ENCODE data around the gene CHIC2.

Gene CHIC2

DNA sequence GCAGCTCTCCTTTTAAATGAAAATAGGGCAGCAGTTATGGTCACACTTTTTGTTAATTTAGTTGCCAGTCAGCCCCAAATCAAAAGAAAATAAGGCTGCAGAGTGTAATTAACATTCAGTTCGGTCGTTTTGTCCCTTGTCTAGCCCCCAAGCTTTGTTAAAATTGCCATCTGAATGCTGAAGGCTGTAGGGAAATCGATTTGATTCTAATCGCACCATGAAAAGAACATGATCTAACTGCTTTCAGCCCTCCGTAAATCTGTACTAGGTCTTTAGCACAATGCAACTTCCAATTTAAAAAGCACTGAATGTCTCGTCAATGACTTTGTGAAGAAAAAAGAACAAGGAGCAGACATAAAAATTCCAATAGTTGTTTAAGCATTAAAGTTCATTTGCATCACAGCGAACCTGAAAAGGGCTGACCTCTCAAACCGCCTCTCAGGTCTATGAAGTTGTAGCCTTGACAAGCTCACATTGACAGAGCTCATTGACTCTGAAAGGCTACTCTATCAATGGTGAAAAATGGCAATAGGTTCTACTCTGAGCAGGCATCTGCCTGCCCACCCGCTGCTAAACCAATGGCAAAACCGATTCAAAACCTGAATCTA, 48.9 kb downstream of the CHIC2 start:
- intact Hi-C loops (cut with DNase I) = no loop called here
- no peak for DNase-seq

DNA sequence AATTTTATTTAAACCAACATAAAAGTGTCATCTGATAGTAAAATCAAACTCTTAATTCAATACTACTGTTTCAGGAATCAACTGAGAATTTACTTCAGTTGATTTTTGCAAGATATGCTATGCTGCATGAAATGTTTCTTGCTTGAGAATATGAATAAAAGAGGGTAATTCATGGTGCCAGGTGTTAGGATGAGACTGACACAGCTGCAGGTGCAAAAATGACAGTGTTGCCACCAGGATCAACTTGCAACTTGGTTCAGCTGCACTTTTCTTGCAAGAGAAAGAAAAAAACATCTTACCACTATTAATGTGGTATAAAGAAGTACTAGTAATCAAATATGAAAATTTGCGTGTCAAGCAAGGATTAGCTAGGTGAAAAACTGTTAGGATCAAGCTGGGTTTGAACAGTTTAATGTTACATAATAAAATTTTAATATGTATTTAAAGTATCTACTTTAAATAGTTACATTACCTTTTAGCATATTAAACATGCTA, 49.7 kb downstream of the CHIC2 start:
- no peak for DNase-seq
- intact Hi-C loops (cut with DNase I) = no loop called here

DNA sequence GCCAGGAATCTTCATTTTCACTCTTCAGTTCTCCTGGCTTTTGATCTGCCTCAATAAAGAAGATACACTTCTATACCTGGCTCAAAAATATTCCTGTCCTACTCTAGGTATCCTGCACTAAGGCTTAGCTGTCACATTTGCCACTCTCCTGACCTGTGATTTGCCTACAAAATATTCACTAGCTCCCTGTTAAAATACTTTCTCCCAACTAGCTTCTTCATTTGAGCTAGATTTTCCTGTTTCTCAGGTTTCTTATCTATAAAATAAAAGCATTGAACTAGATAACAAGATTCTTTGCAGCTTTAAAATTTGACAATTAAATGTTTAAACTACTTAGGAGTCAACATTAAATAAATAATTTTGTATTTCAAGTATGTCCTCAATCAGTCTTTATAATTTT, 53.2 kb downstream of the CHIC2 start:
- intact Hi-C loops (cut with DNase I) = no loop called here
- no peak for DNase-seq

DNA sequence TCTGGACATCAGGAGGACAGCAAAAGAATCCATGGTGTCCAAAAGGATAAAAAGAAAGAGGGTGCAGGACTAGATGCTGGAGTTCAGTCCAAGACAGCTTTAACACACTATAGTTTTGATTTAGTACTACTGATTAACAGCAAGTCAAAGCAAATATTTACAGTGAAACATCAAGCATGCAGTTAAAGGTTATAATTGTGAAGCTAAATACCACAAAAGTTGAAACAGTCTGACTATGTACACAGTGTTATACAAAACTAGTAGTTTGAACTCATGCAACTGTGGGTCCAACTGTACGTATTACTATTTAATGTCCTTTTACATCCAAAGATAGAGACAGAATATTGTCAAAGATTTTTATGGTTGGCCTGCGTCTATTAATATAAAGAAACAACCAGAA, 57.6 kb downstream of the CHIC2 start:
- DNase-seq = no peak
- intact Hi-C loops (cut with DNase I) = no loop called here

DNA sequence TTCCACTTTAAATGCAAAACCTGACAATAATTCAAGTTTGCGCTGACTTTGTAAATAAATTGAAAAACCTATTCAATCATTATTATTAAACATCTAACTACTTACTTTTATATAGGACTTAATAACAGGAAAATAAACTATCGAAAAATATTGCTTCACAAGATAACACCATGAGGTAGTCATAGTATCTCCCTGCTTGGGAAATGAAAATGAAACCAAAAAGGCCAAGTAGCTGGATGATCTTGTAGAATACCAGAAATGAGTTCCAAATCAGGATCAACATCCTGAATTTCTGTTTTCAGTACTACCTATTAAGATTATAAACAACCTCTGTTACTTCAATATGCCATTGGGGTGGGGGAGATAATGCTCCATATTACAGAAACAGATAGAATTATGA, 58.9 kb downstream of the CHIC2 start:
- intact Hi-C loops (cut with DNase I) = no loop called here
- no peak for DNase-seq

DNA sequence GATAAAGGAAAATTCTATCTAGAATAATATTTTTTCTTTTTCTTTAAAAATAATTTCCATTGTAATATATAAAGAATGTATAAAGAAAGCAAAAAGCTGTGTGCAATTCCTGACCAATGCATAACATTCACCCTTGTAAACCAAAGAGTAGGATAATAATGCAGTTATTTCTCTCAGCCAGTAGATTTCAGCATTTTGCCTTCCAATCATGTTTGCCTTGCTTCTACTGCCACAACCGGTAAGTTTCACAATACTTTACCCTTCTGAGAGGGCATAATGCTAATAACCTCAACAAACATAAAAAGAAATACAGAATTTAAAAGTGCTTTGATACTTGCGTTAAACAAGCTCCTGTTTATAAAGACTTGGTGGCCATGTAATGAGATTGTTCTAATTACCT, 59.9 kb downstream of the CHIC2 start:
- intact Hi-C loops (cut with DNase I) = no loop called here
- DNase-seq = no peak

DNA sequence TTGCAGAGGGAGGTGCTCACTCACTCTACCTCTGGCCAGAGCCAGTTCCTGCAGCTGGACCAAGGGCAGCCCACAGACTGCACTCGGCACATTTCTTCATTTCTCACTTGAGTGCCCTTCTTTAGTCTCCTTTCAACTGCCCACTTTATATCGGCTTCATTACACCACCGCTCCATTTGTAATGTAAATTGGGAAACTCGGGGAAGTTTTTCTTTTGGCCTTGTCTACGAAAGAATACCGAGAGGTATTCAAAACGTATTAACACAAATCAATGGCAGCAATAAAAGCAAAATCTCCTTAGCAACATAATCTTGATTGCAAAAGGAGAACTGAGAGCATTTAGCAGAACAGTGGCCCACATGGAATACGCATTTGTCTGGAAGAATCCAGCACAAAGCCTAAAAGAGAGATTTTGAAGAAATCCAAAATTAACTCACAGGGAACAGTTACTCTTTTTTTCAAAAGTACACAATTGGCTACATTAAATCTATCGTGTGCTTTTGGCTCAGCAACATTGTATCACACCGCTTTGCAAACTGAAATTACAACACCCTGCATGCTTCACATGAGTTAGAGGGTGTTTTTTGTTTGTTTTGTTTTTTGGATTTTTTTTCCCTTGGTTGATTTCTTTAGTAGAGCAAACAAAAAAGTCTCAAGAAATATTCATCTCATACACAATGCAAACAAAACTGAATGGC, 62.6 kb downstream of the CHIC2 start:
- DNase-seq = no peak
- intact Hi-C loops (cut with DNase I) = no loop called here

DNA sequence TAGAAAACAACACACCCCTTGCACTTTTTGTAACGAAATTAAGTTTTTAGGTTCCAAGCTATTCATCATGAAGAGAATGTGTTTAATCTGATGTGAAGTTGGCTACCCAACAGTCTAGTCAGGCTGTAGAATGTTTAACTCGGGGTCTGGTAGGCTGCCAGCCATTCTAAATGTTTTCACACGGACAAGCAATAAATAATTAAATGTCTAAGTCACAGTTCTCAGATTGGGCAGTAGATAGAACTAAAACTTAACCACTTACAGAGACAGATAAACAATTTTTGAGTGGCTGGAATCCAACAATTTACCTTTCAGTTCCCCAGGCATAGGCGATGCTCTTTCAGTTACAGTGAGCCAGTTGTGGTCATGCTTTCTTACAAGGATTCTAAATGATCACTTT, 66.5 kb downstream of the CHIC2 start:
- no peak for DNase-seq
- intact Hi-C loops (cut with DNase I) = no loop called here

DNA sequence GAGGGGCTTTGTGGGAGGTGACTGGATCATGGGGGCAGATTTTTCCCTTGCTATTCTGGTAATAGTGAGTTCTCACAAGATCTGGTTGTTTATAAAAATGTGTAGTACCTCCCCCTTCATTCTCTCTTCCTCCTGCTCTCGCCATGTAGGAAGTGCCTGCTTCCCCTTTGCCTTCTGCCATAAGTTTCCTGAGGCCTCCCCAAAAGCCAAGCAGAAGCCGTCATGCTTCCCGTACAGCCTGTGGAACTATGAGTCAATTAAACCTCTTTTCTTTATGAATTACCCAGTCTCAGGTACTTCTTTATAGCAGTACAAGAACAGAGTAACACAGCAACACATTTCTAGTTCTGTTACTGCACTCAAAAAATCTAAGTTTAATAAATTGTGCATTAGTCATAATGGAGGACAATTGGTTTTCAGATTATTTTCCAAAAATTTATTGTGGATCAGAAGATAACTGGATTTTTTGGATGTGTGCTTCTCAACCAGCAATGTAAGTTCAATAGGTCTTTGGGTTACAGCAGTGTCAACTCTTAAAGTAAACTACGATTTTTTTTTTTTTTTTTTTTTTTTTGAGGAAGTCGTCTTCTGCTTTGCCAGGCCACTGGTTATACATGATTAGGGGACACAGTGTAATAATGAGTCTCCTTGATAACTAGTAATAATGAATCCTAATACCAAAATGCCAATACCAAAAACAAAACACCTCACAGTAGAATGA, 69.9 kb downstream of the CHIC2 start:
- intact Hi-C loops (cut with DNase I) = no loop called here
- DNase-seq = no peak

DNA sequence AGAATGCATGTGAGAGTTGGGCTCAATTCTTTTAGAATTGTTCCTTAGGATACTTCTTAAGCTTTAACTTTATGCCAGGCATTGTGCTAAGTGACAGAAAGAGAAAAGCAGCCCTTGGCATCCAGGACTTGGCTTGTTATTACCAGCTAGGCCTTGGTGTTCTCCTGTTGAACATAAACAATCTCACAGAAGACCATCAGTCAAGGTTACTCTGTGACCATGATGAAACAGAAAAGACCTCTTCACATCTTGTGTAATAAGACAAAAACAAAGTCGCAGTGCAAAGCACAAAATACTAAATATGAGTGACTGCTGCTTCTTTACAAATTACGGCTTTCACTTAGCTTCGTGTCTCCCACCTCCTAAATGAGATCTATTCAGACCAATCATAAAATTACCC, 71.6 kb downstream of the CHIC2 start:
- intact Hi-C loops (cut with DNase I) = no loop called here
- DNase-seq = no peak

DNA sequence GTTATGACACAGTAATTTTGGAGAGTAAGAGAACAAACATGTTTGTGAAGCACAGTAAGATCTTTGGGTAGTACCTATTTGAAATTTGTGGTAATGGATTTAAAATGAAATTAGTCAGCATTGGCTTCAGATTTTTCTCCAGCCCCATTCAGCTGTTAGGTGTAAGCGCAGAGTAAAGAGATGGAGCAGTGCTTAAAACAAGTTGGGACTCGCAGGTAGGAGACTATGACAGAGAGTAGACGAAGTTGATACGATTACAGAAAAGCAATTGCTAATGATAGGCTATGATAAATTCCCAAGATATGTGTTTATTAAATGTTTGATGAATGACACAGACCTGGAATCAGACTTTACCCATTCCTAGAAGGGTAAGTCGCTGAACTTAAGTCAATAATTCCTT, 72.6 kb downstream of the CHIC2 start:
- no peak for DNase-seq
- intact Hi-C loops (cut with DNase I) = no loop called here

DNA sequence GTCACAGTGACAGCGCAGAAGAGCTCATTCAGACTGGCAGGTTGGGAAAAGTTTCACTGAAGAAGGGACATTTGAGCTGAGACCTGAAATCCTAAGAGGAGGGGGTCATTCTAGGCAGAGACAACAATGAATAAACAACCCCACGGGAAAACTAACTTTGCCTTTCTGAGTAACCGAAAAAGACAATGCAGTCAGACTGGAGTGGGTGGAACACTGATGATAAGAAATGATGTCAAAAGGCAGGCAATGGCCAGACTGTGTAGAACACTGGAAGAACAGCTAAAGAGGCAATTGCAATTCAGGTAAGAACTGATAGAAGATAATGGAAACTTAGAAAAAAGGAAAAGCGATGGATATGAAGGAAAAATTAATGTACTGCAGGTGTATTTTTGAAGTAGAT, 73.8 kb downstream of the CHIC2 start:
- intact Hi-C loops (cut with DNase I) = no loop called here
- no peak for DNase-seq

DNA sequence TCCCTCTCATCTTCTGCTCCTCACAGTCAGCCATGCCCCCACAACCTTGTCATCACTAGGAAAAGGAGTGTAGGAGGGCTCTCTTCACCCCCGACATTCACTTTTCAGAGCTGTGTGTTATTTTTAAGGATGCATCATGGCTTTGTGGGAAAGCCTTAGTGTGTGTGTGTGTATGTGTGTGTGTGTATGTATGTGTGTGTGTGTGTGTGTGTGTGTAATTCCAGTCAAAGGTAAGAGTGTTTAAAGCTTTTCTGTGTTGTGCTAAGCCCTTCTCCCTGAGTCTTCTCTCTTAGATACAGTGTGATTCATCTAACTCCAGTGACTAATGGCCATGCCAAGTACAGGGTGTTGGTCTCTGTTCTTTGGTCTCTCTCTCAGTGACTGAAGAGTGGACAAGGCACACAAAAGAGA, 76.6 kb downstream of the CHIC2 start:
- DNase-seq = no peak

DNA sequence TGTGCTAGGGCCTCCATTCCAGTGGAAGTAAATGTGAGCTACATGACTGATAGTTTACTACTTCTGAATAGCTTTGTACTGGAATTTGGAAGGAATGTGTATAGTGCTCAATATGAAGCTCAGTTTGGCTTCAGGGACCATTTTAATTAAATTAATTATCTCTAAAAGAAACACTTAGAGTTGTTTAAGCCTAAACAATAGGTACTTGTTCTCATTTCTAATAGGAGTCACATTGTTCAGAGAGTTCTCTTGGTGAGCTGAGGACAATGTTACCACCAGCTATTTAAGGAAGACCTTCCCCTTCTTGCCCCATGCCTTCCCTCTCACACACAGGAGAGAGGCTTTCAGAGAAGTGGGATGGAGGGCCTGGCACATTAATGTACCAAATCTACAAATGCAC, 78.3 kb downstream of the CHIC2 start:
- DNase-seq = no peak
- intact Hi-C loops (cut with DNase I) = no loop called here

More for the DNA sequence above, 76.6 kb downstream of the CHIC2 start:
- intact Hi-C loops (cut with DNase I) = no loop called here

DNA sequence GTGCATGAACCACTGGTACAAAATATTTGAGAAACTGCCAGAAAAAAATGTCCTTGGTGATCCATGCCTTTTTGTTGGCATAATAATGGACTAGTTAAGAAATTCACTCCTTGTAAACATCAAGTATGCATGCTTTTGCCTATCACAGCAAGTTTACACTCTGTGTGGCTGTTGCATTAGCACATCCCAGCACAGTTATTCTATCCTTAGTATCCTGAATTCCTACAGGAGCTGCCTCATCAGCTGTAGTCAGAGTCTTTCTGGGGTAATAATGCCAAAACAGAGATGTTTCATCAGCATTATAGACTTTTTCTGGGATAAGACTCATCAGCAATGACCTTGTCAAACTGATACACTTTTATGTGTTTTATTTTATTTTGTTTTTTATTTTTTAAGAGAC, 82.8 kb downstream of the CHIC2 start:
- DNase-seq = no peak
- intact Hi-C loops (cut with DNase I) = no loop called here

DNA sequence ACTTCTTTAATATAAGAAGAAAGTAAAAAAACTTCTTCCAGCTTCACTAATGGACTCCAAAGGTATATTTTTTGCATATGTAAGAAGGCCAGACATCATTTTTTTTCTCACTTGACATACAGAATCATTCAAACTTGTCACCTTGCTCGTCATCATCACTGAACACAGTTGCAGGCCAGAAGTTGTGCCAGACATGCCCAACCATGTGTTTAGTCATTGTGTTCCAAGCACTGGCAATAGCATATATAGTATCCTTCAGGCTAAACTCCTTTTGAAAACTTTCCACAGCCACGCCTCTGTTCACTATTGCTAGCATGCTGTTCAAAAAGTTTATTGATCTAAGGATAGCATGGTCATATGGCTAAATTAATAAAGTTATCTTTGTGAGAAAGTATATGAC, 83.3 kb downstream of the CHIC2 start:
- intact Hi-C loops (cut with DNase I) = no loop called here
- DNase-seq = no peak

DNA sequence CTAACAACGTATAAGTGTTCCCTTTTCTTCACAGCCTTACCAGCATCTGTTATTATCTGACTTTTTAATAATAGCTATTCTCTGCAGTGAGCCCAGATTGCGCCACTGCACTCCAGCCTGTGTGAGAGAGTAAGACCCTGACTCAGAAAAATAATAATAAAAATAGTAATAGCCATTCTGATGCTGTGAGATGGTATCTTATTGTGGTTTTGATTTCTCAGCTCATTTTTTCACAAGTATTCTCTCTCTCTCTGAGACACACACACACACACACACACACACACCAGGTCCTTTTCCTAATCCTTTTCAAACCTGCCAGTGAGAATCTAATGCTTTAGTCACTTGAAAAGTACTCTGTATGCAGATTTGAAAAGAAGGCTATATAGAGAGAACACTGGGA, 89.8 kb downstream of the CHIC2 start:
- intact Hi-C loops (cut with DNase I) = no loop called here
- DNase-seq = no peak

DNA sequence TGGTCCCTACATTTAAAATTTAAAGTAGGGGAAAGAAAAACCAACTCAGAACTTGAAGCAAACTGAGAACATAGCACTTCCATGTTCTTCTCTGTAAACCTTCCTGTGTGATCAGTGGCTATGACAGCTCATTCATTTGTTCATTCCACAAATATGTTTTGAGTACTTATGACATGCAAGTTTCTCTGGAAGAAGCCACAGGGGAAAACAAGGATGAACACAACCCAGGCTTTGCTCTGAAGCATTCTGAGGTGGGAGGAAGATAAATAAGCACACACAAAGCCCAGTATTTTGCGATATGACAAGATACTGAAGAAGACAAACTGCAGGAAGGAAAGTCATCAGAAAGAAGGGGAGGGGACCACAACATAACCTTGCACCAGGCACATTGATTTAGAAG, 96.4 kb downstream of the CHIC2 start:
- intact Hi-C loops (cut with DNase I) = no loop called here

DNA sequence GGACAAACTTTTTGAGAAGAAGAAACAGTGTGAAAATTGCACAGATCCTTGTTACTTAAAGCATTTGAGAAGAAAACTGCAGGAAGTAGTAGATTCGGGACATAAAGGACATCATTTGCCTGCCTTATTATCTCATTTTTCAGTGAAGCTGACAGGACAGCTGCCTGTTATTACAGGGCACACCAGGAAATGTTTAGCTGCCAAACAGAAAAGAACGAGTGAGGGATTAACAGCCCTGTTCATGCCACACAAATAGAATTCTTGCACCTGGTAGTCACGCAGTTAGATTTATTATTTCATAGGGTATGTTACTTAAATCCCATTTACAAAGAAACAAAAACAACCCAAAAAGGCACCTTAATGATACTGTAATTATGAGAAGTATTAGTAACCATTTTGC, 100.6 kb downstream of the CHIC2 start:
- DNase-seq = no peak
- intact Hi-C loops (cut with DNase I) = no loop called here

More for the DNA sequence above, 96.4 kb downstream of the CHIC2 start:
- DNase-seq = no peak

DNA sequence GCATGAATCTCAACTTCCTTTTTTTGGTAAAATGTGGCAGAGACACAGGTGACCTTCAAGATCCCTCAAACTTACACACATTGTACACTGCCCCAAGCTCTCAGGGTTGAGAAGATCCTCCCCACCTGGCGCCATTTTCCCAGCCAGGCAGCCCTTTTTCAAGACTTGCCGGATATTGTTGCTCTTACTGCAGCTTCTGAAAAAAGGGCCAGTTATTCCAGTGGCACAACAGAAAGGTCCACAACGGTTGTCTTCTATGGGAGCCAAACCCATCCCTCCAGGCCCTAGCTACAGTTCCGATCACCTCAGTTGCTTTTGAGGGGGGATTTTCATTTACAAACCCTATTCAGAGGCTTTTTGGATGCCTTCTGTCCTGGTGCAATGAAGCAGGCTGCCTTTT, 101.1 kb downstream of the CHIC2 start:
- intact Hi-C loops (cut with DNase I) = no loop called here
- DNase-seq = no peak

DNA sequence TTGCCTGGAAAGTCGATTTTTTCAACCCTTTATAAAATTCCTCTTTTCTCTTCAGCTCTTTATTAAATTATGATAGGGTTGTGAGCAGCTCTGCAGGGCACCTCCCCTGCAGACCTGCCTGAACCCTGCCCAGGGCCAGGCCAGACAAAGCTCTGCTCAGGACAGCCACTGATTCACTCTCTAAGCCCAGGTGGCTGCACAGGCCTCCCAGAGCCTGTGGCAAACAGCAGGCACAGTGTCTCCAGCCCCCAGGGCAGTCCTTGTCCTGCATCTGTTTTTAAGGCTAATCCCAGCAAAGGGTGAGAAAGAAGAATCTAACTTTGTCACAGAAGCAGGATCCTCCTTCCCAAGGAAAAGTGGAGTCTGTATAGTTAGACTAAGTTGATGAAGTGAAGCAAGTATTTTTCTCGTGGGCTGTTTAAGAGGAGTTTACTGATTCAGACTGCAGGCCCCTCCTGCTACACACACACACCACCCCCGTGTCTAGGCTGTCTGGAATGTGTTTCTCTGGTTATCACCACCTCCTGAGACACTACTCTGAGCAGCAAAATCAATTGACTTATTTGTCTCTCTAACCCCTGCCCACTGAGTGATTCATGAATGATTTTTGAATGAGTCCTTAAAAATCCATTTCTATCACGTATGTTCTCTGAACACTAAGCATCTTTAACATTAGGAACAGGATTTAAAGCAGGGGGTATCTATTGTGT, 101.7 kb downstream of the CHIC2 start:
- intact Hi-C loops (cut with DNase I) = no loop called here

More for the DNA sequence above, 101.7 kb downstream of the CHIC2 start:
- peak in 1 of 10 donors; percentile 69 for DNase-seq
